MG63 (cell line): ENCODE data around the gene TBC1D5. TPM values are rescaled to one million over a fixed set of nuclear protein-coding genes. Genes with fewer than 3 reads are reported as not detected.

Source experiments
- DNase-seq: peaks from one replicate; pipeline ENCODE4 v3.0.0-alpha.2; 2020
- H3K27me3 ChIP-seq: fragments of 250-450 bp; sonication (Bioruptor Pico); 2 replicates; pipeline ENCODE4 v1.5.1; 2020; ENCODE audit warnings: mild to moderate bottlenecking, moderate library complexity
- H3K36me3 ChIP-seq: fragments of 250-450 bp; sonication (Bioruptor Pico); 2 replicates; pipeline ENCODE4 v1.5.1; 2020; ENCODE audit warnings: mild to moderate bottlenecking, moderate library complexity
- H3K4me3 ChIP-seq: fragments of 250-450 bp; sonication (Bioruptor Pico); 2 replicates; pipeline ENCODE4 v1.5.1; 2020; ENCODE audit warnings: mild to moderate bottlenecking, moderate library complexity
- H3K9me3 ChIP-seq: fragments of 250-450 bp; sonication (Bioruptor Pico); 2 replicates; pipeline ENCODE4 v1.5.1; 2020; ENCODE audit warnings: mild to moderate bottlenecking, moderate library complexity
- total RNA-seq: library from RNA; depleted of rRNA; stranded (reverse); fragments of >200 nt; shearing (Covaris generic); gene quantifications from 2 replicates; pipeline ENCODE4 v1.2.3, GENCODE V29; 2014; ENCODE audit warnings: low replicate concordance

The TBC1D5 gene
- total RNA-seq, 1 experiment from 2014 or later, result 28.3 TPM

DNA sequence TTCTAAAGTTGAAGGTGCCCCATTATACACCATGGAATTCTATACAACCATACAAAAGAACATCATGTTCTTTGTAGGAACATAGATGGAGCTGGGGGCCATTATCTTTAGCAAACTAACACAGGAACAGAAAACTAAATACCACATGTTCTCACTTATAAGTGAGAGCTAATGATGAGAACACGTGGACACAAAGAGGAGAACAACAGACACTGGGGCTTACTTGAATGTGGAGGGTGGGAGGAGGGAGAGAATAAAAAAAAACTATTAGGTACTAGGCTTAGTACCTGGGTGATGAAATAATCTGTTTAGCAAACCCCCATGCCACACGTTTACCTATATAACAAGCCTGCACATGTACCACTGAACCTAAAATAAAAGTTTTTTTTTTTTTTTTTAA, 515.0 kb downstream of the TBC1D5 start:
- DNase-seq, result no peak
- H3K36me3 ChIP-seq, result no peaks in the 10 kb centered on the region
- no peaks in the 10 kb centered on the region for H3K9me3 ChIP-seq
- no peak overlapping the region for H3K4me3 ChIP-seq
- H3K27me3 ChIP-seq, result no peaks in the 10 kb centered on the region

GRCh38 chr3:17221529-17221928, 520.9 kb downstream of the TBC1D5 start:
- Histone ChIP-seq H3K9me3 (no peaks in the 10 kb centered on the region), H3K27me3 (no peaks in the 10 kb centered on the region), H3K4me3 (no peak overlapping the region), H3K36me3 (no peaks in the 10 kb centered on the region)
- no peak for DNase-seq

DNA sequence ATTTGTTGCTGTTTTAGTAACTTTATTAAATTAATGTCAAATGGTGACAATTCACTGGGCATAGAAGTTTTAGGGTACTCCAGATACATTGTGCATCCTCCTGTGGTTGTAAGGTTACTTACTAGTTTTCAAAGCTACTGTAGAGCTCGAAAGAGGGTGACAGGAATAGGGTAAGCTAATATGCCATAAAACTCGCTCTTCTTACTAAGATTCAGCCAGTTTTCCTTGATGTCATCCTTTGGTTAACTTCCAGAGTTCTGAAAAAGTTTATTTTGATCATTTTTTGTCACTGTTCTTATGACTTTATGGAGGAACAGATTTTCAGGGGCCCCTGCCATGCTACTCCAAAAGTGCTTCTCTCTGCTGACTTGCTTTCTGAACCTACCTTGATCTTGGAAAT, 522.8 kb downstream of the TBC1D5 start:
- no peaks in the 10 kb centered on the region for H3K27me3 ChIP-seq
- no peak overlapping the region for H3K4me3 ChIP-seq
- no peaks in the 10 kb centered on the region for H3K36me3 ChIP-seq
- no peaks in the 10 kb centered on the region for H3K9me3 ChIP-seq
- no peak for DNase-seq

GRCh38 chr3:17218587-17218986, 523.8 kb downstream of the TBC1D5 start:
- Histone ChIP-seq H3K36me3 (no peaks in the 10 kb centered on the region), H3K27me3 (no peaks in the 10 kb centered on the region), H3K4me3 (no peak overlapping the region), H3K9me3 (no peaks in the 10 kb centered on the region)
- no peak for DNase-seq

DNA sequence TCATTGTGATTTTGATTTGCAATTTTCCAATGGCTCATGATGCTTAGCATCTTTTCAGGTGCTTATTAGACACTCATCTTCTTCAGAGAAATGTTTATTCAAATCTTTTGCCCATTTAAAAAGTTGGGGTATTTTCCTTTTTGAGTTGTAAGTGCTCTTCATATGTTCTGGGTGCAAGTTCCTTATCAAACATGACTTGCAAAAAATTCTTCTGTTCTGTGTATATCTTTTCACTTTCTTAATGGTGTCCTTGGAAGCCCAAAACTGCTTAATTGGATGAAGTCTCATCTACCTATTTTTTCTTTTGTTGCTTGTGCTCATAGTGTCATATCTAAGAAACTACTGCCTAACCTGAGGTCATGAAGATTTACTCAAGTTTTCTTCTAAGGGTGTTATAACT, 524.8 kb downstream of the TBC1D5 start:
- no peaks in the 10 kb centered on the region for H3K36me3 ChIP-seq
- H3K27me3 ChIP-seq, result no peaks in the 10 kb centered on the region
- no peak overlapping the region for H3K4me3 ChIP-seq
- no peak for DNase-seq
- H3K9me3 ChIP-seq, result no peaks in the 10 kb centered on the region

DNA sequence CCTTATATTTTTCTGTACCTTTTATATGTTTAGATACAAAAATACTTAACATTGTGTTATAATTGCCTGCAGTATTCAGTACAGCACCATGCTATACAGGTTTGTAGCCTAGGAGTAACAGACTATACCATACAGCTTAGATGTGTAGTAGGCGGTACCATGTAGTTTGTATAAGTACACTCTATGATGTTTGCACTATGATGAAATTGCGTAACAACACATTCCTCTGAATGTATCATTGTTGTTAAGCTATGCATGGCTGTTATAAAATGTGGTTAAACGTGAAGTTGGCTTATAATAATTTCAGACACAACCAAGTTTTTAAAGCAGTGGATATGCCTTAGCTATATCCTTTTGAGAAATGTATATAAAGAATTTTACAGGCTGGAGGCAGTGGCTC, 529.3 kb downstream of the TBC1D5 start:
- H3K9me3 ChIP-seq, result no peaks in the 10 kb centered on the region
- no peak overlapping the region for H3K4me3 ChIP-seq
- no peaks in the 10 kb centered on the region for H3K36me3 ChIP-seq
- H3K27me3 ChIP-seq, result no peaks in the 10 kb centered on the region
- no peak for DNase-seq

DNA sequence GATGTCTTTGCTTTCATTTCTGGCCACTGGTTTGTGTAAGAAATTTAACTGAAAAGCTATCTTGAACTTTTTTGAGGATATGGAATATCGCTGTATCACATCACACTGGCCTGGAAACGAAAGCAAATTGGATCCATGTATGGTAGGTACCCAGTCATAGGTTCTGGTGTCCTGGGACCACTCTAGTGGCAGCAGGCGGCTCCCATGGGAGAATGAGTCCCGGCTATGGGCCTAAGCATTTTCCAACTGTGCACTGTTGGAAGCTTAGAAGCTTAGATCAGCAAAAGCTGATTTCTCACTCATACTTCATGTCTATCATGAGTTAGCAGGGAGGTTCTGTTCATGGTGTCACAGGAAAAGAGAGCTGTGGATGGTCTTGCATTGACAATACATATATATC, 534.5 kb downstream of the TBC1D5 start:
- DNase-seq, result no peak
- no peaks in the 10 kb centered on the region for H3K9me3 ChIP-seq

DNA sequence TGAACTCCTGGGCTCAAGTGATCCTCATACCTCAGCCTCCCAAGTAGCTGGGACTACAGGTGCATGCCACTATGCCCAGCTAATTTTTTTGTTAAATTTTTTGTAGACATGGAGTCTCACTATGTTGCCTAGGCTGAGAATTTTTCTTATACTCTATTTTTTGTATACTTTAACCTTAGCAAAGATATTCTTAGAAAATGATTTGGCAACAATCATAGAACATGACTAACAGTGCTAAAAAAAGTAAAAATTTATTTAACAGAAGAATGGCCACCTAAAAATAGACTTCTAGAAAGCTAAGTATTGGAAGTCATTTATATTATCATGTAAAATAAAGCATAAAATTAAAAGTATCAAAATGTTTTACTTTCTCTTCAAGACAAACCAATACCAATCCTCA, 535.4 kb downstream of the TBC1D5 start:
- Histone ChIP-seq H3K27me3 (no peaks in the 10 kb centered on the region), H3K9me3 (no peaks in the 10 kb centered on the region), H3K4me3 (no peak overlapping the region), H3K36me3 (no peaks in the 10 kb centered on the region)
- DNase-seq, result no peak

More for the DNA sequence above, 534.5 kb downstream of the TBC1D5 start:
- Histone ChIP-seq H3K36me3 (no peaks in the 10 kb centered on the region), H3K27me3 (no peaks in the 10 kb centered on the region), H3K4me3 (no peak overlapping the region)

- no peaks in the 10 kb centered on the region for H3K36me3 ChIP-seq
- no peaks in the 10 kb centered on the region for H3K27me3 ChIP-seq
- H3K4me3 ChIP-seq, result no peak overlapping the region
- DNase-seq, result no peak
- H3K9me3 ChIP-seq, result no peaks in the 10 kb centered on the region
These were observed 538.3 kb downstream of the TBC1D5 start for GRCh38 chr3:17204049-17204650.

DNA sequence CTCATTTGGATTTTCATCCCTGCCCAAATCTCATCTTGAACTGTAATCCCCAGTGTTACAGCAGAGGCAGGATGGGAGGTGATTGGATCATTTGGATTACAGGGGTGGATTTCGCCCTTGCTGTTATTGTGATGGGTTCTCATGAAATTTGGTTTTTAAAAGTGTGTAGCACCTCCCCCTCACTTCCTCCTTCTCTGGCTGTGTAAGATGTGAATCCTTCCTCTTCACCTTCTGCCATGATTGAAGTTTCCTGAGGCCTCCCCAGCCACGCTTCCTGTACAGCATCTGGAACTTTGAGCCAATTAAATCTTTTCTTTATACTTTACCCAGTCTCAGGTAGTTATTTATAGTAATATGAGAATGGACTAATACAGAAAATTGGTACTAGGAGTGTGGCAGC, 540.9 kb downstream of the TBC1D5 start:
- Histone ChIP-seq H3K36me3 (no peaks in the 10 kb centered on the region), H3K9me3 (no peaks in the 10 kb centered on the region), H3K4me3 (no peak overlapping the region), H3K27me3 (no peaks in the 10 kb centered on the region)
- DNase-seq, result no peak

GRCh38 chr3:17195856-17196604, 546.4 kb downstream of the TBC1D5 start:
- no peak for DNase-seq
- no peaks in the 10 kb centered on the region for H3K36me3 ChIP-seq

DNA sequence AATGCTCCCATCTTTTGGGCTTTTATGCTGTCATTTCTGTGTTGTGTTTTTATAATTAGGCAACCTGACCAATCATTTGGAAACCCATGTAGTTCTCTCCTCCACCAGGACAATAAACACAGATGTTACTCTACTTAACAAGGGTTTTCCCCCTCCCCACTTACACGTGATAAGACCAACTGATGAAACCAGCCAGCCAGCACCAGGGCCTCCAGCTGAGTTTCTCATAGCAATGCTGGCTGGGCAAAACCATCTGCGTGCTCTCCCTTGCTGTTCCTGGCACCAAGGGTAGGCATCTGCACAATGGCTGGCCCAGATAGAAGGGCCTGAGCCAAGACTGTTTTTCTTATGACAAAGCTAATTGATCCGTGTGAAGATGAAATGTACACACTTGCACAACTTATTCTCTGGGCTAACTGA, 547.2 kb downstream of the TBC1D5 start:
- Histone ChIP-seq H3K9me3 (no peaks in the 10 kb centered on the region), H3K27me3 (no peaks in the 10 kb centered on the region)
- DNase-seq, result peak; percentile 90

More at GRCh38 chr3:17195856-17196604, 546.4 kb downstream of the TBC1D5 start:
- no peaks in the 10 kb centered on the region for H3K27me3 ChIP-seq
- no peak overlapping the region for H3K4me3 ChIP-seq
- H3K9me3 ChIP-seq, result no peaks in the 10 kb centered on the region

GRCh38 chr3:17194116-17194515, 548.3 kb downstream of the TBC1D5 start:
- Histone ChIP-seq H3K4me3 (no peak overlapping the region), H3K9me3 (no peaks in the 10 kb centered on the region), H3K36me3 (no peaks in the 10 kb centered on the region), H3K27me3 (no peaks in the 10 kb centered on the region)
- no peak for DNase-seq

More for the DNA sequence above, 547.2 kb downstream of the TBC1D5 start:
- H3K4me3 ChIP-seq, result no peak overlapping the region
- H3K36me3 ChIP-seq, result no peaks in the 10 kb centered on the region

GRCh38 chr3:17192995-17193394, 549.4 kb downstream of the TBC1D5 start:
- H3K27me3 ChIP-seq, result no peaks in the 10 kb centered on the region
- H3K4me3 ChIP-seq, result no peak overlapping the region
- H3K36me3 ChIP-seq, result no peaks in the 10 kb centered on the region
- no peaks in the 10 kb centered on the region for H3K9me3 ChIP-seq
- DNase-seq, result no peak

GRCh38 chr3:17190353-17191078, 551.9 kb downstream of the TBC1D5 start:
- no peak for DNase-seq
- no peak overlapping the region for H3K4me3 ChIP-seq
- H3K36me3 ChIP-seq, result no peaks in the 10 kb centered on the region
- H3K9me3 ChIP-seq, result no peaks in the 10 kb centered on the region
- no peaks in the 10 kb centered on the region for H3K27me3 ChIP-seq

- no peaks in the 10 kb centered on the region for H3K27me3 ChIP-seq
- no peak overlapping the region for H3K4me3 ChIP-seq
- no peak for DNase-seq
- no peaks in the 10 kb centered on the region for H3K36me3 ChIP-seq
- H3K9me3 ChIP-seq, result no peaks in the 10 kb centered on the region
These were observed 554.1 kb downstream of the TBC1D5 start for GRCh38 chr3:17188378-17188777.

GRCh38 chr3:17187589-17188184, 554.7 kb downstream of the TBC1D5 start:
- H3K36me3 ChIP-seq, result no peaks in the 10 kb centered on the region
- no peak overlapping the region for H3K4me3 ChIP-seq
- H3K9me3 ChIP-seq, result no peaks in the 10 kb centered on the region
- no peak for DNase-seq
- no peaks in the 10 kb centered on the region for H3K27me3 ChIP-seq
